GM18909 (cell line): ENCODE data around the gene TTI1.
"Not testable (repeated sequence)": the region's sequence is repeated elsewhere in the genome, so short reads cannot be mapped to it uniquely, and the experiment has no call there.

ENCODE experiments used
- ATAC-seq: cut with Tn5 transposase; IDR thresholded peaks from one replicate; pipeline ENCODE4 v1.9.1; 2021; ENCODE audit warnings: mild to moderate bottlenecking; ENCODE audit not compliant: unreplicated experiment, poor library complexity

TTI1 gene

GRCh38 chr20:37973059-37973910 is 60.0 kb downstream of the TTI1 start:
- ATAC-seq: no peak

GRCh38 chr20:37972256-37973058 is 60.8 kb downstream of the TTI1 start:
- ATAC-seq: no peak

- no peak for ATAC-seq
Measured at GRCh38 chr20:37971561-37972127, 61.6 kb downstream of the TTI1 start.

GRCh38 chr20:37970856-37971245 is 62.4 kb downstream of the TTI1 start:
- ATAC-seq: no peak

- no peak for ATAC-seq
Measured at GRCh38 chr20:37969949-37970855, 63.1 kb downstream of the TTI1 start.

GRCh38 chr20:37968841-37969401 is 64.3 kb downstream of the TTI1 start:
- no peak for ATAC-seq

GRCh38 chr20:37963483-37963882 is 69.8 kb downstream of the TTI1 start:
- ATAC-seq: not testable (repeated sequence)

- ATAC-seq: no peak
Measured at GRCh38 chr20:37961066-37961465, 72.2 kb downstream of the TTI1 start.

GRCh38 chr20:37958856-37959520 is 74.3 kb downstream of the TTI1 start:
- ATAC-seq: no peak

- no peak for ATAC-seq
Measured at GRCh38 chr20:37956107-37956585, 77.1 kb downstream of the TTI1 start.

- ATAC-seq: no peak
Measured at GRCh38 chr20:37955511-37955910, 77.7 kb downstream of the TTI1 start.

- ATAC-seq: no peak
Measured at GRCh38 chr20:37954626-37955025, 78.6 kb downstream of the TTI1 start.

GRCh38 chr20:37954190-37954589 is 79.1 kb downstream of the TTI1 start:
- ATAC-seq: no peak

GRCh38 chr20:37948956-37949355 is 84.3 kb downstream of the TTI1 start:
- ATAC-seq: no peak

GRCh38 chr20:37947943-37948342 is 85.3 kb downstream of the TTI1 start:
- ATAC-seq: no peak

GRCh38 chr20:37946946-37947345 is 86.3 kb downstream of the TTI1 start:
- ATAC-seq: no peak

GRCh38 chr20:37945091-37945547 is 88.1 kb downstream of the TTI1 start:
- ATAC-seq: no peak

GRCh38 chr20:37944456-37944981 is 88.7 kb downstream of the TTI1 start:
- ATAC-seq: no peak
